Measurements from ENCODE around the gene ZNF273.

ZNF273 gene

GRCh38 chr7:64874562-64875250, 28.4 kb upstream of the ZNF273 start:
- H4K5ac ChIP-seq (ENCODE audit: low read length) = no peak overlapping the region
- no peaks in the 10 kb centered on the region for H3K27me3 ChIP-seq (ENCODE audit: insufficient read depth, low read length, poor library complexity)
- no peak overlapping the region for H3K18ac ChIP-seq (ENCODE audit: low read length)
- no peak for DNase-seq
- H3K23ac ChIP-seq (ENCODE audit: low read length) = no peak overlapping the region
- no peaks in the 10 kb centered on the region for H3K36me3 ChIP-seq (ENCODE audit: control insufficient read depth, insufficient read depth, low read length)
- no CpG with 5 or more reads among the region's 23 CpGs for WGBS (ENCODE audit: extremely low coverage, insufficient coverage, low lambda C conversion rate)
- H3K4ac ChIP-seq (ENCODE audit: low read depth, low read length) = no peak overlapping the region
- no peak overlapping the region for H3K27ac ChIP-seq (ENCODE audit: low read depth, low read length)
- H3K4me2 ChIP-seq (ENCODE audit: low read length) = no peak overlapping the region
- H2BK15ac ChIP-seq (replicated peaks; ENCODE audit: low read depth) = no peak overlapping the region
- H3K79me2 ChIP-seq (ENCODE audit: control insufficient read depth, insufficient read depth, low read length) = no peaks in the 10 kb centered on the region
- H4K8ac ChIP-seq (ENCODE audit: low read depth, low read length) = no peak overlapping the region
- H3K9ac ChIP-seq (ENCODE audit: low read length) = no peak overlapping the region
- H3K4me1 ChIP-seq (ENCODE audit: control insufficient read depth, low read depth, low read length) = no peaks in the 10 kb centered on the region
- H3K4me3 ChIP-seq (ENCODE audit: low read length) = no peak overlapping the region
- no peak overlapping the region for H2BK5ac ChIP-seq (ENCODE audit: low read length)
- no peak overlapping the region for H2BK120ac ChIP-seq (ENCODE audit: low read depth, low read length)
- H2AK5ac ChIP-seq (ENCODE audit: low read length) = no peak overlapping the region
- no peaks in the 10 kb centered on the region for H3K79me1 ChIP-seq (ENCODE audit: low read length)
- H3K56ac ChIP-seq (ENCODE audit: low read length) = no peak overlapping the region

- Histone ChIP-seq H2BK15ac (replicated peaks; ENCODE audit: low read depth) (no peak overlapping the region), H3K23ac (ENCODE audit: low read length) (no peak overlapping the region), H3K79me2 (ENCODE audit: control insufficient read depth, insufficient read depth, low read length) (no peaks in the 10 kb centered on the region), H3K18ac (ENCODE audit: low read length) (no peak overlapping the region), H3K79me1 (ENCODE audit: low read length) (no peaks in the 10 kb centered on the region), H3K27ac (ENCODE audit: low read depth, low read length) (no peak overlapping the region), H2AK5ac (ENCODE audit: low read length) (no peak overlapping the region), H3K4me2 (ENCODE audit: low read length) (no peak overlapping the region), H3K4me1 (ENCODE audit: control insufficient read depth, low read depth, low read length) (no peaks in the 10 kb centered on the region), H4K8ac (ENCODE audit: low read depth, low read length) (no peak overlapping the region), H2BK120ac (ENCODE audit: low read depth, low read length) (no peak overlapping the region), H3K4ac (ENCODE audit: low read depth, low read length) (no peak overlapping the region), H4K5ac (ENCODE audit: low read length) (no peak overlapping the region), H3K4me3 (ENCODE audit: low read length) (no peak overlapping the region), H3K36me3 (ENCODE audit: control insufficient read depth, insufficient read depth, low read length) (no peaks in the 10 kb centered on the region), H3K9ac (ENCODE audit: low read length) (no peak overlapping the region), H2BK5ac (ENCODE audit: low read length) (no peak overlapping the region), H3K56ac (ENCODE audit: low read length) (no peak overlapping the region), H3K27me3 (ENCODE audit: insufficient read depth, low read length, poor library complexity) (no peaks in the 10 kb centered on the region)
- no peak for DNase-seq
- no CpG with 5 or more reads among the region's 18 CpGs for WGBS (ENCODE audit: extremely low coverage, insufficient coverage, low lambda C conversion rate)
Observed at GRCh38 chr7:64875258-64875657, 27.8 kb upstream of the ZNF273 start.

GRCh38 chr7:64875658-64876406, 27.2 kb upstream of the ZNF273 start:
- no CpG with 5 or more reads among the region's 23 CpGs for WGBS (ENCODE audit: extremely low coverage, insufficient coverage, low lambda C conversion rate)
- no peaks in the 10 kb centered on the region for H3K79me2 ChIP-seq (ENCODE audit: control insufficient read depth, insufficient read depth, low read length)
- H3K36me3 ChIP-seq (ENCODE audit: control insufficient read depth, insufficient read depth, low read length) = no peaks in the 10 kb centered on the region
- no peak overlapping the region for H3K4me2 ChIP-seq (ENCODE audit: low read length)
- H2AK5ac ChIP-seq (ENCODE audit: low read length) = no peak overlapping the region
- no peak for DNase-seq
- no peaks in the 10 kb centered on the region for H3K27me3 ChIP-seq (ENCODE audit: insufficient read depth, low read length, poor library complexity)
- H3K56ac ChIP-seq (ENCODE audit: low read length) = no peak overlapping the region
- H2BK15ac ChIP-seq (replicated peaks; ENCODE audit: low read depth) = no peak overlapping the region
- H3K4me3 ChIP-seq (ENCODE audit: low read length) = no peak overlapping the region
- no peak overlapping the region for H3K4ac ChIP-seq (ENCODE audit: low read depth, low read length)
- H3K4me1 ChIP-seq (ENCODE audit: control insufficient read depth, low read depth, low read length) = no peaks in the 10 kb centered on the region
- no peak overlapping the region for H2BK120ac ChIP-seq (ENCODE audit: low read depth, low read length)
- no peak overlapping the region for H3K23ac ChIP-seq (ENCODE audit: low read length)
- no peak overlapping the region for H3K9ac ChIP-seq (ENCODE audit: low read length)
- no peak overlapping the region for H4K5ac ChIP-seq (ENCODE audit: low read length)
- no peak overlapping the region for H3K18ac ChIP-seq (ENCODE audit: low read length)
- no peak overlapping the region for H2BK5ac ChIP-seq (ENCODE audit: low read length)
- no peaks in the 10 kb centered on the region for H3K79me1 ChIP-seq (ENCODE audit: low read length)
- H4K8ac ChIP-seq (ENCODE audit: low read depth, low read length) = no peak overlapping the region
- H3K27ac ChIP-seq (ENCODE audit: low read depth, low read length) = no peak overlapping the region

- no CpG with 5 or more reads among the region's 39 CpGs for WGBS (ENCODE audit: extremely low coverage, insufficient coverage, low lambda C conversion rate)
- Histone ChIP-seq H3K4me2 (ENCODE audit: low read length) (peak overlapping the region; percentile 38), H3K56ac (ENCODE audit: low read length) (no peak overlapping the region), H3K23ac (ENCODE audit: low read length) (no peak overlapping the region), H3K4ac (ENCODE audit: low read depth, low read length) (no peak overlapping the region), H3K79me2 (ENCODE audit: control insufficient read depth, insufficient read depth, low read length) (no peaks in the 10 kb centered on the region), H3K4me3 (ENCODE audit: low read length) (no peak overlapping the region), H4K8ac (ENCODE audit: low read depth, low read length) (no peak overlapping the region), H2AK5ac (ENCODE audit: low read length) (no peak overlapping the region), H3K18ac (ENCODE audit: low read length) (no peak overlapping the region), H4K5ac (ENCODE audit: low read length) (no peak overlapping the region), H3K27ac (ENCODE audit: low read depth, low read length) (no peak overlapping the region), H2BK120ac (ENCODE audit: low read depth, low read length) (no peak overlapping the region), H3K9ac (ENCODE audit: low read length) (no peak overlapping the region), H3K79me1 (ENCODE audit: low read length) (no peaks in the 10 kb centered on the region), H3K4me1 (ENCODE audit: control insufficient read depth, low read depth, low read length) (no peaks in the 10 kb centered on the region), H3K27me3 (ENCODE audit: insufficient read depth, low read length, poor library complexity) (no peaks in the 10 kb centered on the region), H2BK5ac (ENCODE audit: low read length) (no peak overlapping the region), H2BK15ac (replicated peaks; ENCODE audit: low read depth) (no peak overlapping the region), H3K36me3 (ENCODE audit: control insufficient read depth, insufficient read depth, low read length) (no peaks in the 10 kb centered on the region)
- peak; percentile 80 for DNase-seq
Observed at GRCh38 chr7:64876792-64877713, 26.0 kb upstream of the ZNF273 start.

- H4K8ac ChIP-seq (ENCODE audit: low read depth, low read length) = no peak overlapping the region
- H2BK15ac ChIP-seq (replicated peaks; ENCODE audit: low read depth) = no peak overlapping the region
- H2BK5ac ChIP-seq (ENCODE audit: low read length) = no peak overlapping the region
- H4K5ac ChIP-seq (ENCODE audit: low read length) = no peak overlapping the region
- no peaks in the 10 kb centered on the region for H3K79me1 ChIP-seq (ENCODE audit: low read length)
- H2AK5ac ChIP-seq (ENCODE audit: low read length) = no peak overlapping the region
- H3K4ac ChIP-seq (ENCODE audit: low read depth, low read length) = no peak overlapping the region
- no peak for DNase-seq
- no CpG with 5 or more reads among the region's 34 CpGs for WGBS (ENCODE audit: extremely low coverage, insufficient coverage, low lambda C conversion rate)
- H3K79me2 ChIP-seq (ENCODE audit: control insufficient read depth, insufficient read depth, low read length) = no peaks in the 10 kb centered on the region
- no peaks in the 10 kb centered on the region for H3K4me1 ChIP-seq (ENCODE audit: control insufficient read depth, low read depth, low read length)
- no peak overlapping the region for H3K56ac ChIP-seq (ENCODE audit: low read length)
- H3K4me2 ChIP-seq (ENCODE audit: low read length) = peak overlapping the region; percentile 38
- H2BK120ac ChIP-seq (ENCODE audit: low read depth, low read length) = no peak overlapping the region
- H3K23ac ChIP-seq (ENCODE audit: low read length) = no peak overlapping the region
- H3K4me3 ChIP-seq (ENCODE audit: low read length) = no peak overlapping the region
- no peaks in the 10 kb centered on the region for H3K27me3 ChIP-seq (ENCODE audit: insufficient read depth, low read length, poor library complexity)
- H3K27ac ChIP-seq (ENCODE audit: low read depth, low read length) = no peak overlapping the region
- H3K9ac ChIP-seq (ENCODE audit: low read length) = no peak overlapping the region
- H3K36me3 ChIP-seq (ENCODE audit: control insufficient read depth, insufficient read depth, low read length) = no peaks in the 10 kb centered on the region
- no peak overlapping the region for H3K18ac ChIP-seq (ENCODE audit: low read length)
Observed at GRCh38 chr7:64877714-64878610, 25.1 kb upstream of the ZNF273 start.
